GM10248 (cell line): ENCODE results near the gene PDPN.

Experiments used
- CTCF ChIA-PET: fragments of 300-600 bp; sonication (Branson Sonifier 250); formaldehyde crosslinking; extraction: SDS; loops from one replicate; lab custom pipeline; 2021; ENCODE audit warnings: antibody characterized with exemption; lab: Yijun Ruan, JAX
- POLR2A ChIA-PET: fragments of 350-650 bp; sonication (Branson Sonifier 250); formaldehyde crosslinking; extraction: SDS; loops from one replicate; lab custom pipeline; 2020; ENCODE audit warnings: antibody characterized with exemption; lab: Yijun Ruan, JAX
- DNase-seq: peaks from one replicate; pipeline ENCODE4 v3.0.0; 2012; ENCODE audit errors: extremely low spot score
- CTCF ChIP-seq: IDR thresholded peaks from 2 replicates; pipeline ENCODE4 v1.5.1; 2012; ENCODE audit warnings: mild to moderate bottlenecking, low read depth; ENCODE audit errors: extremely low read depth, missing control alignments, control extremely low read depth

The PDPN gene

GRCh38 chr1:13604721-13605120 lies 21.1 kb downstream of the PDPN start:
- CTCF ChIA-PET, result interaction anchor here (1.0 kb wide), 1 partner anchor 30 kb away, joined by 3 read pairs; no protein-coding TSS in a partner anchor

GRCh38 chr1:13605159-13605558 lies 21.5 kb downstream of the PDPN start:
- DNase-seq, result no peak
- POLR2A ChIA-PET, result no interaction called here
- CTCF ChIA-PET, result interaction anchor here (1.0 kb wide), 1 partner anchor 30 kb away, joined by 3 read pairs; no protein-coding TSS in a partner anchor
- TF ChIP-seq CTCF, result no peak

More at GRCh38 chr1:13604721-13605120, 21.1 kb downstream of the PDPN start:
- no peak for DNase-seq
- POLR2A ChIA-PET, result no interaction called here
- no peak for TF ChIP-seq CTCF

GRCh38 chr1:13607002-13607401 lies 23.4 kb downstream of the PDPN start:
- POLR2A ChIA-PET, result no interaction called here

GRCh38 chr1:13616234-13616633 lies 32.6 kb downstream of the PDPN start:
- ChIA-PET POLR2A (no interaction called here), CTCF (no interaction called here)
- no peak for DNase-seq
- TF ChIP-seq CTCF, result no peak

More at GRCh38 chr1:13607002-13607401, 23.4 kb downstream of the PDPN start:
- CTCF ChIA-PET, result no interaction called here
- no peak for DNase-seq
- no peak for TF ChIP-seq CTCF

GRCh38 chr1:13617108-13617507 lies 33.5 kb downstream of the PDPN start:
- CTCF ChIA-PET, result no interaction called here
- POLR2A ChIA-PET, result no interaction called here
- no peak for DNase-seq
- TF ChIP-seq CTCF, result no peak

- DNase-seq, result no peak
- CTCF ChIA-PET, result no interaction called here
- TF ChIP-seq CTCF, result no peak
- POLR2A ChIA-PET, result no interaction called here
These were observed 34.1 kb downstream of the PDPN start for GRCh38 chr1:13617773-13618172.
